ENCODE results near the gene KMO. TPM values are rescaled to one million over a fixed set of nuclear protein-coding genes. Genes with fewer than 3 reads are reported as not detected.
A peak's percentile ranks its signal among the peaks of the same experiment; 100 is the strongest.

Gene KMO
- polyA plus RNA-seq, 3 donors: 4.7 to 9.0 (median 6.4) TPM

GRCh38 chr1:241622669-241623068, 90.5 kb downstream of the KMO start:
- no peak for DNase-seq
- Histone ChIP-seq H3K27me3 (ENCODE audit: control insufficient read depth in 2 of 2, insufficient read depth in 2 of 2, low read length in 2 of 2) (no peaks in the 10 kb centered on the region), H3K9ac (ENCODE audit: insufficient read depth, low read length, poor library complexity, severe bottlenecking) (no peak overlapping the region), H3K4me1 (ENCODE audit: control insufficient read depth in 1 of 2, insufficient read depth in 2 of 2, low read length in 2 of 2) (peaks cover 6% of the 10 kb centered on the region in 2 donors), H4K20me1 (ENCODE audit: insufficient read depth, low read length) (no peaks in the 10 kb centered on the region), H3K4me3 (replicated peaks in 1 of 3; ENCODE audit: low read depth in 2 of 3, low read length in 3 of 3) (no peak overlapping the region), H3K9me3 (replicated peaks in 1 of 2; ENCODE audit: control insufficient read depth in 1 of 2, insufficient read depth in 1 of 2, low read length in 2 of 2) (no peaks in the 10 kb centered on the region), H2AFZ (ENCODE audit: insufficient read depth, low read depth, low read length, poor library complexity, severe bottlenecking) (no peak overlapping the region), H3K36me3 (replicated peaks in 1 of 2; ENCODE audit: control insufficient read depth in 1 of 2, insufficient read depth in 2 of 2, low read length in 2 of 2) (peaks cover 2 to 36% of the 10 kb centered on the region in 2 donors), H3K79me2 (ENCODE audit: insufficient read depth, low read length) (peaks cover 4% of the 10 kb centered on the region), H3K4me2 (replicated peaks; ENCODE audit: extremely low read depth, low read length, poor library complexity, severe bottlenecking) (no peak overlapping the region), H3K27ac (ENCODE audit: low read depth in 1 of 2, low read length in 2 of 2) (no peak overlapping the region)
- H3K27ac Mint-ChIP-seq: peak overlapping the region in 1 of 7 donors; percentile 23
- peaks cover 5% of the 10 kb centered on the region for H3K4me1 Mint-ChIP-seq
- H3K36me3 Mint-ChIP-seq: peaks cover 19 to 27% of the 10 kb centered on the region in 2 donors
- H3K9me3 Mint-ChIP-seq: no peaks in the 10 kb centered on the region
- 83% methylated on average over 1 of the region's 5 CpGs for WGBS (ENCODE audit: insufficient coverage)
- intact Hi-C loops (cut with micrococcal nuclease): no loop called here
- no peak overlapping the region for H3K4me3 Mint-ChIP-seq
- H3K27me3 Mint-ChIP-seq (ENCODE audit: low read depth in 3 of 3): peaks cover 0 to 2% (median 0%) of the 10 kb centered on the region in 3 donors
- TF ChIP-seq CTCF (IDR thresholded peaks at IDR 0.05): no peak

- DNase-seq: no peak
- no CpG with 5 or more reads among the region's 2 CpGs for WGBS (ENCODE audit: insufficient coverage)
- Mint-ChIP-seq H3K4me3 (no peak overlapping the region), H3K4me1 (peaks cover 12% of the 10 kb centered on the region), H3K27me3 (ENCODE audit: low read depth in 3 of 3) (peaks cover 0 to 2% (median 0%) of the 10 kb centered on the region in 3 donors), H3K27ac (no peak overlapping the region), H3K36me3 (peaks cover 18 to 19% of the 10 kb centered on the region in 2 donors), H3K9me3 (no peaks in the 10 kb centered on the region)
- no peaks in the 10 kb centered on the region for H3K27me3 ChIP-seq (ENCODE audit: control insufficient read depth in 2 of 2, insufficient read depth in 2 of 2, low read length in 2 of 2)
- H3K27ac ChIP-seq (ENCODE audit: low read depth in 1 of 2, low read length in 2 of 2): no peak overlapping the region
- no peak overlapping the region for H3K4me3 ChIP-seq (replicated peaks in 1 of 3; ENCODE audit: low read depth in 2 of 3, low read length in 3 of 3)
- peaks cover 12% of the 10 kb centered on the region for H3K79me2 ChIP-seq (ENCODE audit: insufficient read depth, low read length)
- H2AFZ ChIP-seq (ENCODE audit: insufficient read depth, low read depth, low read length, poor library complexity, severe bottlenecking): no peak overlapping the region
- no peak overlapping the region for H3K9ac ChIP-seq (ENCODE audit: insufficient read depth, low read length, poor library complexity, severe bottlenecking)
- H3K36me3 ChIP-seq (replicated peaks in 1 of 2; ENCODE audit: control insufficient read depth in 1 of 2, insufficient read depth in 2 of 2, low read length in 2 of 2): peaks cover 2 to 32% of the 10 kb centered on the region in 2 donors
- H3K4me2 ChIP-seq (replicated peaks; ENCODE audit: extremely low read depth, low read length, poor library complexity, severe bottlenecking): no peak overlapping the region
- no peak for TF ChIP-seq CTCF (IDR thresholded peaks at IDR 0.05)
- H3K4me1 ChIP-seq (ENCODE audit: control insufficient read depth in 1 of 2, insufficient read depth in 2 of 2, low read length in 2 of 2): peaks cover 9 to 12% of the 10 kb centered on the region in 2 donors
- intact Hi-C loops (cut with micrococcal nuclease): loop anchor here (5.0 kb wide), 2 partner anchors 93 to 98 kb away; partner anchors contain the start of gene KMO (in 1 of the 2)
- H4K20me1 ChIP-seq (ENCODE audit: insufficient read depth, low read length): no peaks in the 10 kb centered on the region
- H3K9me3 ChIP-seq (replicated peaks in 1 of 2; ENCODE audit: control insufficient read depth in 1 of 2, insufficient read depth in 1 of 2, low read length in 2 of 2): no peaks in the 10 kb centered on the region
Observed at GRCh38 chr1:241624935-241625334, 92.8 kb downstream of the KMO start.
